Tibial artery (tissue), 4 donors: ENCODE measurements around the gene ARFGAP1.

Experiments
- DNase-seq, 2 donors: peaks; one replicate each; pipeline ENCODE4 v3.0.0-alpha.2; 2019
- H3K27ac ChIP-seq, 2 donors: fragments of 200-600 bp; sonication (generic) in 1 of 2; 1 replicate in 1 of 2; 2 replicates in 1 of 2; pipeline ENCODE4 v1.5.1; 2018 to 2019; ENCODE audit warnings: mild to moderate bottlenecking in 1 of 2
- H3K27me3 ChIP-seq, 2 donors: fragments of 200-600 bp; sonication (generic) in 1 of 2; one replicate each; pipeline versions ENCODE4 v1.5.1 to v1.6.0; 2016 to 2019
- H3K36me3 ChIP-seq, 3 donors: fragments of 200-600 bp; sonication (generic) in 2 of 3; one replicate each; pipeline ENCODE4 v1.5.1; 2016 to 2019; ENCODE audit warnings: mild to moderate bottlenecking in 2 of 3
- H3K4me1 ChIP-seq, 4 donors: fragments of 200-600 bp; sonication (generic) in 2 of 4; 1 replicate in 3 of 4; 2 replicates in 1 of 4; pipeline ENCODE4 v1.5.1; 2016 to 2019
- H3K4me3 ChIP-seq, 2 donors: fragments of 200-600 bp; sonication (generic) in 1 of 2; 1 replicate in 1 of 2; 2 replicates in 1 of 2; pipeline ENCODE4 v1.5.1; 2018 to 2019; ENCODE audit warnings: mild to moderate bottlenecking in 2 of 2
- H3K9me3 ChIP-seq, 3 donors: fragments of 200-600 bp; sonication (generic) in 1 of 3; one replicate each; pipeline ENCODE4 v1.5.1; 2016 to 2019
- CTCF ChIP-seq, 2 experiments: fragments of 200-600 bp in 1 of 2; fragments of 450-650 bp in 1 of 2; IDR thresholded peaks; one replicate each; pipeline ENCODE4 v1.5.1; 2017 to 2019; ENCODE audit warnings: antibody characterized with exemption in 2 of 2, mild to moderate bottlenecking in 1 of 2, moderate library complexity in 1 of 2
- intact Hi-C: fragments of 100-400 bp; cut with DNase I; formaldehyde crosslinking; loops from one replicate; pipeline ENCODE4 v1.15.0; 2023; ENCODE audit warnings: low total_unique reads

ARFGAP1 gene

DNA sequence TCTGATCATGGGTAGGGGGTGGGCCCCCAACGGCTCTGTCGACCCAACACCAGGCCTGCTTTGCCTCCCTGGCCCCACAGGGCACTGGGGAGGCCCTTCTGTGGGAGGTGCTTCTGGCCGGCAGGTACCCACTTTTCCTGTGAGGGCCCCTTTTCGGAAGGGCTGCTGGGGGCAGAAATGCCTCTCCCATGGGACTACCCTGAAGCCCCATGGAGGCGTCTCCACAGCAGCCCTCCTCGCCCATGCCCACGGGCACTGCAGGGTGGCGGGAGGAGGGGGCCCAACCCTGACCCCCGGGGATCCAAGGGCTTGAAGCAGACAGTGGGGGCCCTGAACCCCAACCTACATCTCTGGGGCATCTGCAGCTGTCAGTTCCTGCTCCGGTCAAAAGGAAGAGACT is 34.6 kb upstream of the ARFGAP1 start:
- no peak overlapping the region for H3K27ac ChIP-seq
- no peak for DNase-seq
- peaks cover 0 to 87% of the 10 kb centered on the region in 2 donors for H3K27me3 ChIP-seq
- TF ChIP-seq CTCF (IDR thresholded peaks at IDR 0.05), result no peak
- H3K36me3 ChIP-seq, result no peaks in the 10 kb centered on the region
- intact Hi-C loops, result no loop called here
- H3K9me3 ChIP-seq, result no peaks in the 10 kb centered on the region
- H3K4me1 ChIP-seq, result no peaks in the 10 kb centered on the region
- H3K4me3 ChIP-seq, result no peak overlapping the region

- Histone ChIP-seq H3K9me3 (no peaks in the 10 kb centered on the region), H3K27me3 (peaks cover 0 to 87% of the 10 kb centered on the region in 2 donors), H3K27ac (no peak overlapping the region), H3K4me1 (no peaks in the 10 kb centered on the region), H3K4me3 (no peak overlapping the region), H3K36me3 (no peaks in the 10 kb centered on the region)
- DNase-seq, result no peak
- intact Hi-C loops, result no loop called here
- no peak for TF ChIP-seq CTCF (IDR thresholded peaks at IDR 0.05)
Measured at GRCh38 chr20:63238514-63239125, 34.0 kb upstream of the ARFGAP1 start.

- intact Hi-C loops, result no loop called here
Measured at GRCh38 chr20:63239431-63239830, 33.2 kb upstream of the ARFGAP1 start.

GRCh38 chr20:63240004-63240403 is 32.6 kb upstream of the ARFGAP1 start:
- Histone ChIP-seq H3K4me3 (no peak overlapping the region), H3K27ac (no peak overlapping the region), H3K36me3 (no peaks in the 10 kb centered on the region), H3K27me3 (peaks cover 0 to 86% of the 10 kb centered on the region in 2 donors), H3K9me3 (no peaks in the 10 kb centered on the region), H3K4me1 (no peaks in the 10 kb centered on the region)
- DNase-seq, result no peak
- intact Hi-C loops, result no loop called here
- TF ChIP-seq CTCF (IDR thresholded peaks at IDR 0.05), result no peak

More at GRCh38 chr20:63239431-63239830, 33.2 kb upstream of the ARFGAP1 start:
- Histone ChIP-seq H3K36me3 (no peaks in the 10 kb centered on the region), H3K9me3 (no peaks in the 10 kb centered on the region), H3K4me3 (no peak overlapping the region), H3K27me3 (peaks cover 0 to 86% of the 10 kb centered on the region in 2 donors), H3K27ac (no peak overlapping the region), H3K4me1 (no peaks in the 10 kb centered on the region)
- TF ChIP-seq CTCF (IDR thresholded peaks at IDR 0.05), result no peak
- no peak for DNase-seq

DNA sequence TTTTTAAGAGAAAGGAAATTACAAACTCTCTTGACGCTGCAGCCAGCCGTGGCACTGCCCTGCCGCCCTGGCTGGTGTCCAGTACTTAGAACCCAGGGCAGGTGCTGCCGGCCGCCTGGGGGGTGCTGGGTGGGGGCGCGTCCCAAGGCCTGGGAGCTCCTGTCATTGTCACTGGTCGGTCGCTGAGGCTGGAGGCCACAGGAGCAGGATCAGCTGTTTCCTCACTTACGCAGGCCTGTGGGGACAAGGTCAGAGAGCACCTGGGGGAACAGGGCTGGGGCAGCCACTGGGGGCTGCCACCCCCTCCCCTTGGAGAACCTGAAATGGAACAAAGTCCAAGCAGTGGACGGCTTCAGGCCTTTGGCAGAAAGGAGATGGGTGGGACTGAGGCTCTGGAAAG is 31.3 kb upstream of the ARFGAP1 start:
- Histone ChIP-seq H3K36me3 (no peaks in the 10 kb centered on the region), H3K4me3 (no peak overlapping the region), H3K4me1 (no peaks in the 10 kb centered on the region), H3K9me3 (no peaks in the 10 kb centered on the region), H3K27ac (no peak overlapping the region), H3K27me3 (peaks cover 0 to 85% of the 10 kb centered on the region in 2 donors)
- intact Hi-C loops, result no loop called here
- no peak for TF ChIP-seq CTCF (IDR thresholded peaks at IDR 0.05)
- no peak for DNase-seq

GRCh38 chr20:63242736-63243135 is 29.9 kb upstream of the ARFGAP1 start:
- Histone ChIP-seq H3K27ac (no peak overlapping the region), H3K9me3 (no peaks in the 10 kb centered on the region), H3K27me3 (peaks cover 0 to 85% of the 10 kb centered on the region in 2 donors), H3K4me1 (peaks cover 0 to 3% (median 0%) of the 10 kb centered on the region in 4 donors), H3K4me3 (no peak overlapping the region), H3K36me3 (no peaks in the 10 kb centered on the region)
- no peak for TF ChIP-seq CTCF (IDR thresholded peaks at IDR 0.05)
- intact Hi-C loops, result no loop called here
- no peak for DNase-seq
